NOMO-1 (cell line): ENCODE results near the gene C10orf95.

ENCODE experiments used
- DNase-seq, 2 experiments: peaks; one replicate each; lab custom pipeline; 2025; ENCODE audit not compliant: unreplicated experiment in 2 of 2; lab: John Stamatoyannopoulos, UW

The C10orf95 gene

DNA sequence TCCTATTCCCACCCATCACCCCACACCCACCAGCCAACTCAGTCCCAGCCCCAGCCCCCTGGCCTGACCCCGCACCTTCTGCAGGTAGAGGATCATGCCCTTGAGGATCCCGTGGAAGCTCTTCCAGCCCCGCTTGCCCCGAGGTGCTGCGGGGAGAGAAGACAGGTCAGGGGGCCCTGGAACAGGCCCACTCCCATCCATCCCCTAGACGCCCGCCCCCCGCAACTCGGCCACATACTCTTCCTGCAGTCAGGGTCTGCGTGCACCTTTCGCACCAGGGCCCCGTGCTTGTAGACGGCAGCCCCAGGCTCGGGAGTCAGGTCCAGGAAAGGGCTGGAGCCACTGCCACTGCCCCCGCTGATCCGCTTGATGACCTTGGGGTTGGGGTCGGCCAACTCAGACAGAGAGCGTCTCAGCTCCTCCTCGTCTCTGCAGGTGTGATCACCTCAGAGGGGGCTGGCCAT is 46.2 kb downstream of the C10orf95 start:
- no peak for DNase-seq

DNA sequence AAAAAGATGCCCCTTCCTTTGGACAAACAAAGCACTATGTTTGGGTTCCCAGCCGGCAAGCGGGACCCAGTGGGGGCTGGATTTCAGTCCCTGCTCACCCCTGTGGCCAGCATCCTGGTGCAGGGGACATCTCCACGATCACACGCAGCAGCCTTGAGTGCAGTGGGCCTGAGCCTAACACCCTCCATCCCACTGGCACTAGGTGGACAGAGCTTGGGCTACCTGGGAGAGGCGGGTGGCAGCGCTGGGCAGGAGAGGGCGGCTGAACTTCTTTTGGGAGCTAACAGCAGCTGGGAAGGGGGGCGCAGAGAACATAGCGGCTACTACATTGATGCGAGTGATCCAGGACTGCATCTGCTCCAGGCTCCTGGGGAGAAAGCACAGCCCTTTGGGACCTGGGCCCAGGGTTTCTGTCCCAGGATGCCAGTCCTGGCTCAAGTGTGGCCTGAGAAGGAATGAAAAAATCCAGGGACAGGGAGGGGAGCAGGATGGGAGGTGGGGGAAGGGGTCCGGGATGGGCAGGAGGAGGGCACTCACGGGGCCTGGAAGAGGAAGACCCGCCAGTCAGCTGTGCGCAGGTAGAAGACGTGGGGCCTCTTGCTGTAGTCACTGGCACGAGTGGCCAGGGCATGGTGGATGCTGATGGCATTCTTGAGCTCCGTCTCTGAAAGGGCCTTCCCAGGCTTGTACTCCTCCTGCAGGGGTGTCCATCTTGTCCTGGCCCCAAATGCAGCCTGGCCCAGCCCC is 46.8 kb downstream of the C10orf95 start:
- DNase-seq, result no peak

DNA sequence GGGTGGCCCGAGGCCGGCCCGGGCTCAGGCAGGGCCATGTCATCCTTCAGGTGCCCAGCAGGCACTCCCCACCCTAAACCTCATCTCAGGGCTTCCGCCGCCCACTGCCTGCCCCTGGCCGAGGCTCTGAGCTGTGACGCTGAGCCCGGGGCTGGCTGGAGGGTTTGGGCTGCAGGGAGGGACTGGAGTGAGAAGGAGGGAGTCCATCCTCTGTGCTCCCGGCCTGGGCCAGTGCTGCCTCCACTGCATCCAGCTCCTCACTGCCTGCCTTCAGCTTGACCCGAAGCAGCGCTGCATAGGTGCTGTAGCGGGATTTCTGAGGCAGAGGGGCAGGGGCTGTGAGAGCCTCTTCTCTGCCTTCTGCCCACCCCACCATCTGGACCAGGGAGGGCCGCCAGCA is 48.2 kb downstream of the C10orf95 start:
- DNase-seq, result no peak

DNA sequence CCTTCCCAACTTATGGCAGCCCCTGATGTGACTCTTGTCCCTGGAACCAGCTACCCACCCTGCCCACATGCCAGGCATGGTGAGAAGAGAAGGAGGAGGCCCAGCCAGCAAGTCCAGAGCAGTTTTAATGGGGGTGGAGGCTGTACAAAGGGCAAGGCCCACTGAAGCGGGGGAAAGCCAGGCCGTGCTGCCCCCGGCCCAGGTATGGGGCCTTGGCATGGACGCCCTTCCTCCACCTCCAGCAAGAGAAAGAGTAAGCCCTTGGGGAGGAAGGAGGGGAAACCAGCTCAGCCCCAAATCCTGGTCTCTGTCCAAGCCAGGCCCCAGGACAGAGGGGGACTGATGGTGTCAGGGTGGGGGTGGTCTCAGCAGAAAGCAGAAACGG is 48.8 kb downstream of the C10orf95 start:
- no peak for DNase-seq

DNA sequence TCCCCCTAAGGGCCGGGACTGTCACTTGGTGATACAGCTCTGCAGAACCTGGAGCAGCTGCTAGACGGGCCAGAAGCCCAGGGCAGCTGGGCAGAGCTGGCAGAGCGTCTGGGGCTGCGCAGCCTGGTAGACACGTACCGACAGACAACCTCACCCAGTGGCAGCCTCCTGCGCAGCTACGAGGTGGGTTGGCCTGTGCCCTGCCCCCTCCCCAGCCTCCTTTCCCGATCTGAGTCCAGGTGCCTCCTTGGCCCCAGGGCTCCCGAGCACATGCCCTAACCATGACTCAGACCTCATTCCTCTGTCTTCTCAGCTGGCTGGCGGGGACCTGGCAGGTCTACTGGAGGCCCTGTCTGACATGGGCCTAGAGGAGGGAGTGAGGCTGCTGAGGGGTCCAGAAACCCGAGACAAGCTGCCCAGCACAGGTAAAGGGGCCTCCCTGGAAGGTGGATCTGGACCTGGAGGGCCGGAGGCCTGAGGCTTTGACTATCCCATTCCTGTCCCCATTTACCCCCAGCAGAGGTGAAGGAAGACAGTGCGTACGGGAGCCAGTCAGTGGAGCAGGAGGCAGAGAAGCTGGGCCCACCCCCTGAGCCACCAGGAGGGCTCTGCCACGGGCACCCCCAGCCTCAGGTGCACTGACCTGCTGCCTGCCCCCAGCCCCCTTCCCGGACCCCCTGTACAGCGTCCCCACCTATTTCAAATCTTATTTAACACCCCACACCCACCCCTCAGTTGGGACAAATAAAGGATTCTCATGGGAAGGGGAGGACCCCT is 49.4 kb downstream of the C10orf95 start:
- no peak for DNase-seq

DNA sequence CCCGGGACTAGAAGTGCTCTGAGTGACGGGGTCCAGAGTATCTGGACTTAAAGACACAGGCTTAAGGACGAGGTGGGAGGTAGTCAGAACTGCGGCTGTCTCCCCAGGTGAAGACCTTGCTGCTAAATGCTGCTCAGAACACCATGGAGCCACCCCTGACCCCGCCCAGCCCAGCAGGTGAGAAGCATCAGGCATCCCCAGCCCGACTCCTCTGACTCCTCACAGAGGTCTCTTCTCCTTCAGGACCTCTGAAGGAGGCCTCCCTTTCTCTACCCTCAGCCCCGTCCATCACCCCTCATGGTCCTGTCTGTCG is 50.0 kb downstream of the C10orf95 start:
- no peak for DNase-seq

DNA sequence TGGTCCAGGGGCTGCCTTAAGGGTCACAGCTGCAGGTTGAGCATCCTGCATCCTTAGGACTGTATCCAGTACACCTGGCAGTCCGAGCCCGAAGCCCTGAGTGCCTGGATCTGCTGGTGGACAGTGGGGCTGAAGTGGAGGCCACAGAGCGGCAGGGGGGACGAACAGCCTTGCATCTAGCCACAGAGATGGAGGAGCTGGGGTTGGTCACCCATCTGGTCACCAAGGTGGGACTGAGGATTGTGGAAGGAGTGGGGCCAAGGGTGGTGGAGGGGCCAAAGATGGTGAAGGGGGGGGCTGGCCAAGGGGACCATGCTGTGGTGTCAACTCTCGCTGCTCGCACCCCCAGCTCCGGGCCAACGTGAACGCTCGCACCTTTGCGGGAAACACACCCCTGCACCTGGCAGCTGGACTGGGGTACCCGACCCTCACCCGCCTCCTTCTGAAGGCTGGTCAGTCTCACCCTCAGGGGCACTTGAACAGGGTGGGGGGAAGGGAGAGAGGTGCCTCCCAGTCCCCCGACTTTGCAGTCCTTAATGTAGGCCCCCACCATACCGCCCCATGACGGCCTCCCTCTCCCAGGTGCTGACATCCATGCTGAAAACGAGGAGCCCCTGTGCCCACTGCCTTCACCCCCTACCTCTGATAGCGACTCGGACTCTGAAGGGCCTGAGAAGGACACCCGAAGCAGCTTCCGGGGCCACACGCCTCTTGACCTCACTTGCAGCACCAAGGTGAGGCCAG is 50.6 kb downstream of the C10orf95 start:
- no peak for DNase-seq

DNA sequence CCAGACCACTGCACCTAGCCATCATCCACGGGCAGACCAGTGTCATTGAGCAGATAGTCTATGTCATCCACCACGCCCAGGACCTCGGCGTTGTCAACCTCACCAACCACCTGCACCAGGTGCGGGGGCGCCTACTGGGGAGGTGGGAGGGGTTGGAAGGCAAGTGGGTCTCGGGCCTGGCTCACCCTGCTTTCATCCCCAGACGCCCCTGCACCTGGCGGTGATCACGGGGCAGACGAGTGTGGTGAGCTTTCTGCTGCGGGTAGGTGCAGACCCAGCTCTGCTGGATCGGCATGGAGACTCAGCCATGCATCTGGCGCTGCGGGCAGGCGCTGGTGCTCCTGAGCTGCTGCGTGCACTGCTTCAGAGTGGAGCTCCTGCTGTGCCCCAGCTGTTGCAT is 51.3 kb downstream of the C10orf95 start:
- no peak for DNase-seq
